WTC11 (cell line): ENCODE data around the gene FCSK. TPM values are rescaled to one million over a fixed set of nuclear protein-coding genes. Genes with fewer than 3 reads are reported as not detected.
"Not testable (repeated sequence)": the region's sequence is repeated elsewhere in the genome, so short reads cannot be mapped to it uniquely, and the experiment has no call there.

Experiments
- ATAC-seq: fragments of 200-7000 bp; cut with Tn5 transposase; 2 replicates; pipeline ENCODE4 v1.10.0; 2021; ENCODE audit warnings: mild to moderate bottlenecking, moderate library complexity
- CTCF ChIA-PET: fragments of 300-600 bp; sonication (Branson Sonifier 250); formaldehyde crosslinking; loops from one replicate; lab custom pipeline; 2021; ENCODE audit warnings: antibody characterized with exemption; lab: Charles Lee
- POLR2A ChIA-PET: fragments of 350-600 bp; sonication (Branson Sonifier 250); formaldehyde crosslinking; loops from one replicate; lab custom pipeline; 2021; ENCODE audit warnings: antibody characterized with exemption; lab: Charles Lee
- DNase-seq: peaks from one replicate; pipeline ENCODE4 v3.0.0; 2021; ENCODE audit warnings: low spot score
- H3K27ac Mint-ChIP-seq: 2 replicates; pipeline ENCODE4 v1.8.0; 2021; ENCODE audit warnings: mixed read lengths
- H3K27me3 Mint-ChIP-seq: 2 replicates; pipeline ENCODE4 v1.8.0; 2021; ENCODE audit warnings: low read depth, mild to moderate bottlenecking, moderate library complexity, mixed read lengths
- H3K36me3 Mint-ChIP-seq: 2 replicates; pipeline ENCODE4 v1.8.0; 2021; ENCODE audit warnings: mixed read lengths
- H3K4me1 Mint-ChIP-seq: 2 replicates; pipeline ENCODE4 v1.8.0; 2022; ENCODE audit warnings: mixed read lengths
- H3K4me3 Mint-ChIP-seq: 2 replicates; pipeline ENCODE4 v1.8.0; 2021; ENCODE audit warnings: mild to moderate bottlenecking, moderate library complexity, mixed read lengths
- H3K9me3 Mint-ChIP-seq: 2 replicates; pipeline ENCODE4 v1.8.0; 2021; ENCODE audit warnings: mixed read lengths
- ATF2 ChIP-seq: sonication (generic); formaldehyde crosslinking; IDR thresholded peaks from 2 replicates; pipeline ENCODE4 v1.8.1; 2022; ENCODE audit warnings: low read depth, missing genetic modification reagents, borderline replicate concordance
- CBFB ChIP-seq: sonication (generic); formaldehyde crosslinking; IDR thresholded peaks from 2 replicates; pipeline ENCODE4 v1.8.1; 2022; ENCODE audit warnings: mild to moderate bottlenecking, low read depth, missing genetic modification reagents
- EMX1 ChIP-seq: fragments of 250-450 bp; sonication (Bioruptor Pico); IDR thresholded peaks from 2 replicates; pipeline ENCODE4 v1.8.0; 2021; ENCODE audit warnings: mild to moderate bottlenecking
- ERG ChIP-seq: fragments of 250-450 bp; sonication (Bioruptor Pico); IDR thresholded peaks from 2 replicates; pipeline ENCODE4 v1.8.0; 2021; ENCODE audit warnings: mild to moderate bottlenecking
- ETV6 ChIP-seq: sonication (generic); formaldehyde crosslinking; IDR thresholded peaks from 2 replicates; pipeline ENCODE4 v1.8.1; 2022; ENCODE audit warnings: mild to moderate bottlenecking, missing genetic modification reagents
- GABPB1 ChIP-seq: sonication (generic); formaldehyde crosslinking; IDR thresholded peaks from 2 replicates; pipeline ENCODE4 v1.8.1; 2023; ENCODE audit warnings: mild to moderate bottlenecking, missing genetic modification reagents
- MLX ChIP-seq: sonication (generic); formaldehyde crosslinking; IDR thresholded peaks from 2 replicates; pipeline ENCODE4 v1.8.1; 2023; ENCODE audit warnings: mild to moderate bottlenecking, missing genetic modification reagents, moderate library complexity
- NFATC4 ChIP-seq: fragments of 250-450 bp; sonication (Bioruptor Pico); IDR thresholded peaks from 2 replicates; pipeline ENCODE4 v1.9.0; 2021; ENCODE audit warnings: mild to moderate bottlenecking
- NFE2L1 ChIP-seq: sonication (generic); formaldehyde crosslinking; IDR thresholded peaks from 2 replicates; pipeline ENCODE4 v1.8.1; 2023; ENCODE audit warnings: missing genetic modification reagents
- NR1H2 ChIP-seq: sonication (generic); formaldehyde crosslinking; IDR thresholded peaks from 2 replicates; pipeline ENCODE4 v1.9.0; 2021; ENCODE audit warnings: mild to moderate bottlenecking, moderate library complexity, missing genetic modification reagents
- NR2C2 ChIP-seq: sonication (generic); formaldehyde crosslinking; IDR thresholded peaks from 2 replicates; pipeline ENCODE4 v1.8.0; 2022; ENCODE audit warnings: mild to moderate bottlenecking, missing genetic modification reagents
- PRDM15 ChIP-seq: sonication (generic); formaldehyde crosslinking; IDR thresholded peaks from 2 replicates; pipeline ENCODE4 v1.8.0; 2022; ENCODE audit warnings: missing genetic modification reagents
- SMAD3 ChIP-seq: sonication (generic); formaldehyde crosslinking; IDR thresholded peaks from 2 replicates; pipeline ENCODE4 v1.8.0; 2022; ENCODE audit warnings: missing genetic modification reagents, mild to moderate bottlenecking, borderline replicate concordance
- TEAD1 ChIP-seq: sonication (generic); formaldehyde crosslinking; IDR thresholded peaks from 2 replicates; pipeline ENCODE4 v1.8.0; 2022; ENCODE audit warnings: mild to moderate bottlenecking, missing genetic modification reagents
- TP53 ChIP-seq: sonication (generic); formaldehyde crosslinking; IDR thresholded peaks from 2 replicates; pipeline ENCODE4 v1.8.1; 2023; ENCODE audit warnings: mild to moderate bottlenecking, missing genetic modification reagents
- ZNF423 ChIP-seq: fragments of 250-450 bp; sonication (Bioruptor Pico); IDR thresholded peaks from 2 replicates; pipeline ENCODE4 v2.1.2; 2022; ENCODE audit warnings: mild to moderate bottlenecking, moderate library complexity
- ZNF512 ChIP-seq: sonication (generic); formaldehyde crosslinking; IDR thresholded peaks from 2 replicates; pipeline ENCODE4 v1.8.1; 2022; ENCODE audit warnings: missing genetic modification reagents, borderline replicate concordance
- total RNA-seq: library from RNA; stranded (reverse); gene quantifications from 3 replicates; pipeline ENCODE4 v1.2.3, GENCODE V29; 2021
- TF ChIP-seq, protein P1 (sequence below): fragments of 250-450 bp; sonication (Bioruptor Pico); conservative IDR thresholded peaks from 2 replicates; pipeline ENCODE4 v1.9.0; 2021; ENCODE audit warnings: mild to moderate bottlenecking

Gene FCSK
- total RNA-seq, 1 experiment from 2014 or later, result 10.6 TPM

DNA sequence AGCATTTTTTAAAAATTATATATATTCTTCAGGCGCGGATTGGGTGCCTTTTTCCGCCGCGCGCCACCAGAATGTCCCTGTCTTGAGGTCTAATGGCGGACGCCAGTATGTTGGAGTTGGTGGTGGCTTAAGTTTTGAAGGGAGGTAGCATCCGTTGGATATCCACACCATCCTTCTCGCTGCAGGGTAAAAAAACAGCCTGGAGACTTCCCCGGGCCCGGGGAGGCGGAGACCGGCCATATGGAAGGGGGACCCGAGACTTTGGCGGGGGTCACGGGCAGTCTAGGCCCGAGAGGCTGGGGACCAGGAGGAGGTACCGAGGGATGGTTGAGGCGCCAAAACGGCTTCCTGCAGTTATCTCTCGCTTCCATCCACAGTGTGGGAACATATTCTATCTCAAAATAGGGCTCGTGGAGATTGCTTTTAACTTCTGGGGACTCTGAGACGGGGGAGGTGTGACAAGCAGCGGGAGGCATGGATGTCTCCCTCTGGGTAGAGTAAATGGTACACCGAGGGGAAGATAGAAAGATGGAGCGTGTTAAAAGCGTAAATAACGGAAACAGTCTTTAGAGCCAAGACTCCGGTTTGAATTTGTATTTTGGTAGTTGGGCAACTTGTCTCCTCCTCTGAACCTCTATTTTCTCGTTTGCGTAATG, 69.5 kb downstream of the FCSK start, which contains the start of gene SF3B3 (continued):
- TF ChIP-seq ETV6 (CRISPR knock-in tag), result no peak
- no peak for TF ChIP-seq ERG (CRISPR knock-in tag)
- TF ChIP-seq NR1H2 (CRISPR knock-in tag), result no peak
- TF ChIP-seq NFATC4, result peak; percentile 62; the same call in 1 of the 2 replicates
- TF ChIP-seq, protein P1, sequence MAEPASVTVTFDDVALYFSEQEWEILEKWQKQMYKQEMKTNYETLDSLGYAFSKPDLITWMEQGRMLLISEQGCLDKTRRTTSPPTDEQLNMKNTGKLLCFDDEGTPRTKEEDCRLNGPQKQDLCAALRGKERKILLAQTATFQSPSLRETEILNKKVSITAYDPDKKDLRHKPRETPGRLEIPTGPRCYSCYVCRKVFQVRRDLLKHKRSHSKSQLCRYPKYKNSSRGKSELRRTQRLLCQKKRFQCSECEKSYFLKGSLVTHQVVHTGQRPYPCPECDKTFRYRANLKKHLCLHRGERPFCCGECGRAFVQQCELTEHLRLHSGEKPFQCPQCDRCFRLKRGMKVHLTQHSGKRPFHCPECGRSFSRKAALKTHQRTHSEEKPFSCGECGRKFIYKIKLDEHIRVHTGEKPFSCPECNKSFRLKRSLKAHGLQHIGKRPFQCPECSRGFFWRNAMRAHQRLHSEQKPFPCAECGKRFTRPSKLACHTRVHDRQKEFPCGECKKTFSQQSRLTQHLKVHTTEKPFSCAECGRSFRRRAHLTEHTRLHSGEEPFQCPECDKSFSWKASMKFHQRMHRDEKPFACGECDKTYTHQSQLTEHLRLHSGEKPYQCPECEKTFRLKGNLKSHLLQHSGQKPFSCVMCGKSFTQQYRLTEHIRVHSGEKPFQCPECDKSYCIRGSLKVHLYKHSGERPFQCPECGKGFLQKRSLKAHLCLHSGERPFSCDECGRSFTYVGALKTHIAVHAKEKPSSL (CRISPR knock-in tag), result no peak
- no peak for TF ChIP-seq PRDM15
- TF ChIP-seq NR2C2 (CRISPR knock-in tag), result no peak
- no peak for TF ChIP-seq MLX
- TF ChIP-seq SMAD3 (CRISPR knock-in tag), result no peak
- TF ChIP-seq CBFB (CRISPR knock-in tag), result no peak
- no peak for TF ChIP-seq TP53 (CRISPR knock-in tag)
- no peak for TF ChIP-seq ATF2 (CRISPR knock-in tag)
- TF ChIP-seq ZNF512 (CRISPR knock-in tag), result no peak
- TF ChIP-seq TEAD1 (CRISPR knock-in tag), result no peak
- no peak for TF ChIP-seq ZNF423 (CRISPR knock-in tag)

DNA sequence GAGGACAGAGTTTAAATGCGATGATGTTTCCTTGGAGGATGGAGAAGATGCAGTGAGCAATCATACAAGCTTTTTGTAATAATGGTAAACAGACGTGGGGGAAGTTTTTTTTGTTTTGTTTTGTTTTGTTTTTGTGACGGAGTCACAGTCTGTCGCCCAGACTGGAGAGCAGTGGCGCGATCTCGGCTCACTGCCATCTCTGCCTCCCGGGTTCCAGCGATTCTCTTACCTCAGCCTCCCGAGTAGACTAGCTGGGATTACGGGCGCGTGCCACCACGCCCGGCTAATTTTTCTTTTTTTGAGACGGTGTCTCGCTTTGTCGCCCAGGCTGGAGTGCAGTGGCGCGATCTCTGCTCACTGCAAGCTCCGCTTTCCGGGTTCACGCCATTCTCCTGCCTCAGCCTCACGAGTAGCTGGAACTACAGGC, 70.0 kb downstream of the FCSK start:
- DNase-seq, ATAC-seq, H3K9me3 Mint-ChIP-seq, H3K27me3 Mint-ChIP-seq: not testable (repeated sequence)
- H3K27ac Mint-ChIP-seq, result peak overlapping the region; percentile 95
- H3K4me1 Mint-ChIP-seq, result peaks cover 38% of the 10 kb centered on the region
- TF ChIP-seq GABPB1 (peak; percentile 30; the same call in 1 of the 2 replicates), NFE2L1 (0 out of 2 replicates have a peak, but pooled peaks have one; percentile 21), EMX1 (CRISPR knock-in tag) (peak; percentile 26; the same call in 1 of the 2 replicates)
- peaks cover 45% of the 10 kb centered on the region for H3K36me3 Mint-ChIP-seq
- ChIA-PET POLR2A (interaction anchor here (1.5 to 1.9 kb wide), 2 partner anchors 143 to 235 kb away, joined by 4 to 6 read pairs; partner anchors contain the start of gene AARS1), CTCF (interaction anchor here (1.1 to 2.1 kb wide), 3 partner anchors 86 to 144 kb away, joined by 3 to 8 read pairs (median 6); partner anchors contain the start of gene ST3GAL2)
- peak overlapping the region; percentile 95 for H3K4me3 Mint-ChIP-seq
